H1 (cell line): ENCODE data around the gene TXNDC12. TPM values are rescaled to one million over a fixed set of nuclear protein-coding genes. Genes with fewer than 3 reads are reported as not detected.

Experiments used
- CTCF ChIA-PET: fragments of 300-600 bp; sonication (Branson Sonifier 250); formaldehyde crosslinking; loops from one replicate; lab custom pipeline; 2021; ENCODE audit not compliant: partially characterized antibody; lab: Charles Lee
- POLR2A ChIA-PET: fragments of 300-600 bp; sonication (Branson Sonifier 250); formaldehyde crosslinking; loops from one replicate; lab custom pipeline; 2021; ENCODE audit warnings: inconsistent platforms; ENCODE audit not compliant: partially characterized antibody; lab: Charles Lee
- DNase-seq, 2 experiments: peaks; one replicate each; pipeline versions ENCODE4 v3.0.0 to v3.0.0-alpha.2; 2010 to 2022; ENCODE audit warnings: low spot score in 2 of 2, low read depth in 1 of 2, mixed read lengths in 1 of 2
- FAIRE-seq: peaks from 2 replicates; lab custom pipeline; 2011; peaks lifted over from hg19 to GRCh38; lab: Jason Lieb, UNC
- H2AFZ ChIP-seq: 2 replicates; pipeline ENCODE4 v1.8.1; 2012; ENCODE audit warnings: low read length, inconsistent platforms
- H2AK5ac ChIP-seq: 2 replicates; pipeline ENCODE4 v1.6.1; 2013; ENCODE audit warnings: low read depth, low read length
- H2BK120ac ChIP-seq: replicated peaks from 2 replicates; pipeline ENCODE3; 2013; ENCODE audit warnings: low read depth, low read length, inconsistent platforms
- H2BK12ac ChIP-seq: 2 replicates; pipeline ENCODE4 v1.6.1; 2013; ENCODE audit warnings: low read depth, low read length
- H2BK15ac ChIP-seq: 2 replicates; pipeline ENCODE4 v1.6.1; 2013; ENCODE audit warnings: low read length
- H2BK20ac ChIP-seq: 2 replicates; pipeline ENCODE4 v1.6.1; 2013; ENCODE audit warnings: low read length
- H2BK5ac ChIP-seq: 2 replicates; pipeline ENCODE4 v1.6.1; 2013; ENCODE audit warnings: low read depth, low read length
- H3K14ac ChIP-seq: 2 replicates; pipeline ENCODE4 v1.6.1; 2013; ENCODE audit warnings: inconsistent platforms; ENCODE audit not compliant: insufficient read length
- H3K18ac ChIP-seq: 2 replicates; pipeline ENCODE4 v1.6.1; 2013; ENCODE audit warnings: low read length; ENCODE audit errors: extremely low read depth
- H3K23ac ChIP-seq: 2 replicates; pipeline ENCODE4 v1.6.1; 2013; ENCODE audit warnings: inconsistent platforms; ENCODE audit not compliant: insufficient read length
- H3K23me2 ChIP-seq: 2 replicates; pipeline ENCODE4 v1.6.1; 2013; ENCODE audit warnings: low read depth, low read length
- H3K27ac ChIP-seq: 2 replicates; pipeline ENCODE4 v1.6.1; 2011; ENCODE audit warnings: low read depth, low read length, inconsistent platforms
- H3K27me3 ChIP-seq, 4 experiments: replicated peaks in 1 of 4; 1 replicate in 1 of 4; 2 replicates in 3 of 4; pipeline versions ENCODE4 v1.6.1 to v1.8.1; 2011 to 2013; ENCODE audit warnings: low read length in 3 of 4, mild to moderate bottlenecking in 3 of 4, inconsistent platforms in 2 of 4, mixed read lengths in 2 of 4, moderate library complexity in 1 of 4; ENCODE audit not compliant: control insufficient read depth in 3 of 4, insufficient read depth in 3 of 4; ENCODE audit errors: extremely low read depth in 1 of 4
- H3K36me3 ChIP-seq, 4 experiments: 2 replicates each; pipeline versions ENCODE4 v1.6.1 to v1.8.1; 2011 to 2013; ENCODE audit warnings: mild to moderate bottlenecking in 4 of 4, low read length in 3 of 4, moderate library complexity in 2 of 4, control low read depth in 1 of 4, inconsistent platforms in 1 of 4; ENCODE audit not compliant: insufficient read depth in 4 of 4, control insufficient read depth in 2 of 4
- H3K4ac ChIP-seq: replicated peaks from 2 replicates; pipeline ENCODE3; 2013; ENCODE audit warnings: low read length, low read depth, mixed read lengths, inconsistent platforms; ENCODE audit not compliant: insufficient read length
- H3K4me1 ChIP-seq, 4 experiments: replicated peaks in 1 of 4; 1 replicate in 1 of 4; 2 replicates in 3 of 4; pipeline versions ENCODE4 v1.6.1 to v1.8.1; 2011 to 2013; ENCODE audit warnings: low read length in 3 of 4, inconsistent platforms in 2 of 4, mixed read lengths in 1 of 4; ENCODE audit not compliant: insufficient read depth in 4 of 4, control insufficient read depth in 3 of 4
- H3K4me2 ChIP-seq, 2 experiments: 2 replicates each; pipeline versions ENCODE4 v1.6.1 to v1.8.1; 2011 to 2013; ENCODE audit warnings: low read depth in 2 of 2, low read length in 2 of 2, control low read depth in 1 of 2, inconsistent platforms in 1 of 2, mild to moderate bottlenecking in 1 of 2; ENCODE audit not compliant: insufficient read depth in 1 of 2
- H3K4me3 ChIP-seq, 4 experiments: fragments of 200-600, 300-600 bp in 1 of 4; sonication (generic), shearing (Covaris generic), sonication (Bioruptor Twin) in 1 of 4; 2 replicates each; pipeline versions ENCODE4 v1.5.1 to v1.8.1; 2011 to 2016; ENCODE audit warnings: low read length in 4 of 4, low read depth in 3 of 4, control low read depth in 2 of 4, inconsistent platforms in 2 of 4, mild to moderate bottlenecking in 2 of 4, mixed read lengths in 1 of 4, moderate library complexity in 1 of 4; ENCODE audit not compliant: insufficient read depth in 2 of 4; ENCODE audit errors: extremely low read depth in 1 of 4
- H3K56ac ChIP-seq: replicated peaks from 2 replicates; pipeline ENCODE3; 2013; ENCODE audit warnings: low read depth, mild to moderate bottlenecking, mixed read lengths, low read length, inconsistent platforms; ENCODE audit not compliant: insufficient read length
- H3K79me1 ChIP-seq: 2 replicates; pipeline ENCODE4 v1.6.1; 2013; ENCODE audit warnings: low read depth, low read length, control low read depth
- H3K79me2 ChIP-seq, 2 experiments: 2 replicates each; pipeline versions ENCODE4 v1.6.1 to v1.8.1; 2012 to 2013; ENCODE audit warnings: low read length in 2 of 2, mild to moderate bottlenecking in 2 of 2, inconsistent platforms in 1 of 2; ENCODE audit not compliant: insufficient read depth in 2 of 2, control insufficient read depth in 1 of 2
- H3K9ac ChIP-seq, 4 experiments: replicated peaks in 1 of 4; 1 replicate in 1 of 4; 2 replicates in 3 of 4; pipeline versions ENCODE4 v1.6.1 to v1.8.1; 2011 to 2013; ENCODE audit warnings: low read depth in 3 of 4, low read length in 3 of 4, control low read depth in 2 of 4, mild to moderate bottlenecking in 2 of 4, moderate library complexity in 2 of 4, inconsistent platforms in 1 of 4; ENCODE audit errors: extremely low read depth in 1 of 4
- H3K9me3 ChIP-seq, 2 experiments: 2 replicates each; pipeline versions ENCODE4 v1.6.1 to v1.8.1; 2012 to 2013; ENCODE audit warnings: mild to moderate bottlenecking in 2 of 2, moderate library complexity in 2 of 2, control low read depth in 1 of 2, inconsistent platforms in 1 of 2, low read depth in 1 of 2, low read length in 1 of 2, mixed read lengths in 1 of 2; ENCODE audit not compliant: insufficient read depth in 2 of 2
- H4K20me1 ChIP-seq, 2 experiments: replicated peaks in 1 of 2; 2 replicates each; pipeline versions ENCODE3 to v1.8.1; 2011 to 2013; ENCODE audit warnings: inconsistent platforms in 2 of 2, low read length in 2 of 2, mild to moderate bottlenecking in 1 of 2; ENCODE audit not compliant: insufficient read depth in 2 of 2, control insufficient read depth in 1 of 2
- H4K5ac ChIP-seq: 2 replicates; pipeline ENCODE4 v1.6.1; 2013; ENCODE audit warnings: low read length, low read depth, mixed read lengths, inconsistent platforms; ENCODE audit not compliant: insufficient read length
- H4K8ac ChIP-seq: 2 replicates; pipeline ENCODE4 v1.8.0; 2013; ENCODE audit warnings: mild to moderate bottlenecking, moderate library complexity, low read length, inconsistent platforms; ENCODE audit not compliant: insufficient read depth; ENCODE audit errors: extremely low read depth
- H4K91ac ChIP-seq: replicated peaks from 2 replicates; pipeline ENCODE3; 2013; ENCODE audit warnings: low read length, mixed read lengths, inconsistent platforms; ENCODE audit not compliant: insufficient read length
- RBBP5 ChIP-seq: IDR thresholded peaks from 2 replicates; pipeline ENCODE4 v1.7.1; 2012; ENCODE audit warnings: low read depth, mild to moderate bottlenecking, inconsistent platforms, low read length, moderate library complexity, borderline replicate concordance
- WGBS, 2 experiments: shearing (Covaris generic) in 1 of 2; methylation state at CpG; one replicate each; pipeline versions ENCODE4 v1.1.6 to v1.1.7; 2013 to 2015; ENCODE audit warnings: low lambda C conversion rate in 2 of 2, mixed read lengths in 2 of 2, inconsistent platforms in 1 of 2, low coverage in 1 of 2, missing lambda C conversion rate in 1 of 2; ENCODE audit not compliant: insufficient replicate concordance in 2 of 2, insufficient coverage in 1 of 2, insufficient read length in 1 of 2; ENCODE audit errors: extremely low coverage in 1 of 2, missing lambda C conversion rate in 1 of 2; 5-methylcytosine and 5-hydroxymethylcytosine counted together
- polyA plus RNA-seq, 7 experiments: library from polyadenylated mRNA; depleted of rRNA in 3 of 7; stranded (reverse) in 5 of 7; unstranded in 2 of 7; fragments of >200 nt in 5 of 7; fragments of 200-250 nt in 2 of 7; gene quantifications; 1 replicate in 5 of 7; 2 replicates in 1 of 7; 4 replicates in 1 of 7; pipeline versions ENCODE4 v1.2.1 to v1.2.3, GENCODE V29; 2011 to 2013; ENCODE audit warnings: missing spikeins in 2 of 7, mixed read lengths in 2 of 7
- total RNA-seq: library from RNA; stranded (reverse); fragmentation: NEBNext Ultra II Directional; extraction: Animal tissue kit (Norgen Biotek cat#: 25700); gene quantifications from 2 replicates; pipeline ENCODE4 v1.2.1, GENCODE V29; 2021

The TXNDC12 gene
- total and polyA plus RNA-seq, 2 of the 8 experiments (the other 6 are each of a cell fraction or from before 2014, with no cell fraction given), result 35.2 to 89.8 TPM

DNA sequence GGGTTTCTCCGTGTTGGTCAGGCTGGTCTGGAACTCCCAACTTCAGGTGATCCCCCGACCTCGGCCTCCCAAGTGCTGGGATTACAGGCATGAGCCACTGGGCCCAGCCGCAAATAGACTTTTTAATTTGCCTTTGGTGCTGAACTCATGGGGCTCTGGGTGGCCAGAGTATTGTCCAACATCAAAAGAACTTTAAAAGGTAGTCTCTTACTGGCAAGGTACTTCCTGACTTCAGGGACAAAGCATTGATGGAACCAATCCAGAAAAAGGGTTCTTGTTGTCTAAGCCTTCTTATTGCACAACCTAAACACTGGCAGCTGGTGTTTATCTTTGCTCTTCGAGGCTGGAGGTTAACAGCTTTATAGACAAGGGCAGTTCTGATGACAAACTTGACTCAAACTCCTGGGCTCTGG is 17.6 kb downstream of the TXNDC12 start:
- H3K18ac ChIP-seq, result no peak overlapping the region
- no peak overlapping the region for H2AK5ac ChIP-seq
- H3K79me2 ChIP-seq, result peaks cover 1 to 9% of the 10 kb centered on the region in 2 experiments; a peak in 3 of 4 replicates
- H4K5ac ChIP-seq, result no peak overlapping the region
- H2BK5ac ChIP-seq, result no peak overlapping the region
- H4K91ac ChIP-seq, result no peak overlapping the region
- H3K23me2 ChIP-seq, result peaks cover 3% of the 10 kb centered on the region; the same call in 1 of the 2 replicates
- H3K9ac ChIP-seq, result no peak overlapping the region
- ChIA-PET CTCF (no interaction called here), POLR2A (interaction anchor here (0.6 to 3.0 kb wide), 3 partner anchors 10 to 384 kb away, joined by 4 to 10 read pairs (median 4); partner anchors contain the start of gene TXNDC12)
- no peak for TF ChIP-seq RBBP5
- 94% methylated on average over 5 of the region's 5 CpGs; no CpG with 5 or more reads in 1 of the 2 experiments for WGBS, 2 experiments
- DNase-seq (no peak), FAIRE-seq (no peak)
- no peaks in the 10 kb centered on the region for H3K27me3 ChIP-seq
- H2BK15ac ChIP-seq, result no peak overlapping the region
- H3K4me2 ChIP-seq, result no peak overlapping the region
- no peak overlapping the region for H3K56ac ChIP-seq
- no peaks in the 10 kb centered on the region for H3K9me3 ChIP-seq
- no peak overlapping the region for H3K4me3 ChIP-seq
- no peak overlapping the region for H2BK120ac ChIP-seq
- 0 out of 2 replicates have a peak, but pooled peaks cover 3% of the 10 kb centered on the region for H3K79me1 ChIP-seq
- no peak overlapping the region for H3K23ac ChIP-seq
- no peak overlapping the region for H4K8ac ChIP-seq
- H2BK12ac ChIP-seq, result no peak overlapping the region
- H3K27ac ChIP-seq, result no peak overlapping the region
- H2AFZ ChIP-seq, result no peak overlapping the region
- peaks cover 2 to 42% (median 16%) of the 10 kb centered on the region in 4 experiments; a peak in 7 of 8 replicates for H3K36me3 ChIP-seq
- H3K4ac ChIP-seq, result no peak overlapping the region
- peaks cover 0 to under 1% of the 10 kb centered on the region in 2 experiments for H4K20me1 ChIP-seq
- no peak overlapping the region for H3K14ac ChIP-seq
- no peak overlapping the region for H2BK20ac ChIP-seq
- H3K4me1 ChIP-seq, result peaks cover 0 to 4% (median under 1%) of the 10 kb centered on the region in 4 experiments; a peak in 2 of 7 replicates
